Spleen (tissue), 7 donors: ENCODE data around the gene MIA2.

Experiments used
- CTCF ChIP-seq, 11 experiments: fragments of 200-600 bp in 7 of 11; fragments of 450-650 bp in 4 of 11; sonication (generic) in 4 of 11; IDR thresholded peaks in 8 of 11; conservative IDR thresholded peaks in 3 of 11; 1 replicate in 7 of 11; 2 replicates in 4 of 11; pipeline versions ENCODE4 v1.4.0 to v1.8.0; 2016 to 2021; ENCODE audit warnings: antibody characterized with exemption in 11 of 11, inconsistent platforms in 4 of 11, mild to moderate bottlenecking in 1 of 11
- POLR2A ChIP-seq, 3 donors: fragments of 450-650 bp; IDR thresholded peaks; one replicate each; pipeline ENCODE4 v1.5.1; 2017; ENCODE audit warnings: antibody characterized with exemption in 3 of 3, mild to moderate bottlenecking in 1 of 3
- POLR2AphosphoS5 ChIP-seq, 3 donors: sonication (generic); formaldehyde crosslinking; IDR thresholded peaks; one replicate each; pipeline ENCODE4 v1.5.1; 2017; ENCODE audit warnings: antibody characterized with exemption in 3 of 3
- donor health status: DM: no; HTN: no; CAD: no; lungs with moderate emphysema.
- donor health status: DM: no; HTN: no; CAD: no.
- donor health status: DM: no; HTN: no; CAD: no.

- TF ChIP-seq POLR2A (IDR thresholded peaks at IDR 0.05) = no peak
- no peak for TF ChIP-seq CTCF (IDR thresholded peaks at IDR 0.05 in 8 of 11, conservative IDR thresholded peaks at IDR 0.05 in 3 of 11)
- TF ChIP-seq POLR2AphosphoS5 (IDR thresholded peaks at IDR 0.05) = no peak
Observed at GRCh38 chr14:39268393-39268792, 34.7 kb downstream of the MIA2 start.
